Measurements from ENCODE around the gene WWOX.
"Not testable (repeated sequence)": the region's sequence is repeated elsewhere in the genome, so short reads cannot be mapped to it uniquely, and the experiment has no call there.

The WWOX gene

GRCh38 chr16:79051313-79051712, 951.9 kb downstream of the WWOX start:
- no peak for ATAC-seq
- TF ChIP-seq ZNF565 (CRISPR knock-in tag; conservative IDR thresholded peaks at IDR 0.05; ENCODE audit: low read depth) (no peak), OSR1 (CRISPR knock-in tag; IDR thresholded peaks at IDR 0.05) (no peak), TCF4 (CRISPR knock-in tag; IDR thresholded peaks at IDR 0.05; ENCODE audit: borderline replicate concordance) (no peak), ZC3H10 (CRISPR knock-in tag; IDR thresholded peaks at IDR 0.05) (no peak), ARNTL (CRISPR knock-in tag; IDR thresholded peaks at IDR 0.05; ENCODE audit: borderline replicate concordance, low read depth) (no peak), ZFP30 (CRISPR knock-in tag; IDR thresholded peaks at IDR 0.05) (no peak), ZNF8 (CRISPR knock-in tag; IDR thresholded peaks at IDR 0.05) (no peak), BACH2 (CRISPR knock-in tag; IDR thresholded peaks at IDR 0.05; ENCODE audit: borderline replicate concordance) (no peak), TSHZ2 (CRISPR knock-in tag; IDR thresholded peaks at IDR 0.05) (no peak), SNAI2 (CRISPR knock-in tag; IDR thresholded peaks at IDR 0.05) (no peak), ZFP3 (CRISPR knock-in tag; IDR thresholded peaks at IDR 0.05) (no peak), GLIS3 (CRISPR knock-in tag; IDR thresholded peaks at IDR 0.05) (no peak), CREB5 (CRISPR knock-in tag; IDR thresholded peaks at IDR 0.05; ENCODE audit: low read depth) (no peak), POU6F1 (CRISPR knock-in tag; IDR thresholded peaks at IDR 0.05; ENCODE audit: borderline replicate concordance, low read depth) (no peak), PPARA (CRISPR knock-in tag; IDR thresholded peaks at IDR 0.05; ENCODE audit: borderline replicate concordance) (no peak)

- not testable (repeated sequence) for ATAC-seq
Measured at GRCh38 chr16:79052198-79052597, 952.7 kb downstream of the WWOX start.

- ATAC-seq = no peak
- TF ChIP-seq ARNTL (CRISPR knock-in tag; IDR thresholded peaks at IDR 0.05; ENCODE audit: borderline replicate concordance, low read depth) = no peak
- no peak for TF ChIP-seq SNAI2 (CRISPR knock-in tag; IDR thresholded peaks at IDR 0.05)
- TF ChIP-seq TCF4 (CRISPR knock-in tag; IDR thresholded peaks at IDR 0.05; ENCODE audit: borderline replicate concordance) = no peak
- no peak for TF ChIP-seq CSDC2 (CRISPR knock-in tag; IDR thresholded peaks at IDR 0.05)
- no peak for TF ChIP-seq ESRRG (CRISPR knock-in tag; IDR thresholded peaks at IDR 0.05)
- no peak for TF ChIP-seq PATZ1 (CRISPR knock-in tag; IDR thresholded peaks at IDR 0.05; ENCODE audit: borderline replicate concordance)
- no peak for TF ChIP-seq ZC3H10 (CRISPR knock-in tag; IDR thresholded peaks at IDR 0.05)
- TF ChIP-seq POU6F1 (CRISPR knock-in tag; IDR thresholded peaks at IDR 0.05; ENCODE audit: borderline replicate concordance, low read depth) = no peak
- no peak for TF ChIP-seq PPARA (CRISPR knock-in tag; IDR thresholded peaks at IDR 0.05; ENCODE audit: borderline replicate concordance)
- TF ChIP-seq GLIS3 (CRISPR knock-in tag; IDR thresholded peaks at IDR 0.05) = no peak
- no peak for TF ChIP-seq ZNF8 (CRISPR knock-in tag; IDR thresholded peaks at IDR 0.05)
- TF ChIP-seq TOX (CRISPR knock-in tag; IDR thresholded peaks at IDR 0.05; ENCODE audit: borderline replicate concordance) = no peak
- TF ChIP-seq ZNF70 (CRISPR knock-in tag; IDR thresholded peaks at IDR 0.05) = no peak
Measured at GRCh38 chr16:79053577-79053976, 954.1 kb downstream of the WWOX start.

Measured in SK-N-SH treated with all-trans-retinoic acid at 6 μM for 48 hours (cell line).